ENCODE data around the gene MANEAL. TPM values are rescaled to one million over a fixed set of nuclear protein-coding genes. Genes with fewer than 3 reads are reported as not detected.
"Not testable (repeated sequence)": the region's sequence is repeated elsewhere in the genome, so short reads cannot be mapped to it uniquely, and the experiment has no call there.

MANEAL gene
- total and polyA plus RNA-seq, 2 experiments from 2014 or later = 0.23 to 0.65 TPM

- H3K4me2 ChIP-seq (ENCODE audit: unreplicated experiment) = no peak overlapping the region
- H3K36me3 ChIP-seq (ENCODE audit: low read depth) = no peaks in the 10 kb centered on the region
- TF ChIP-seq EZH2 (IDR thresholded peaks at IDR 0.05; ENCODE audit: insufficient read depth, poor library complexity, severe bottlenecking) (no peak), EZH2phosphoT487 (IDR thresholded peaks at IDR 0.05; ENCODE audit: insufficient read depth, low read depth) (no peak)
- H3K9me3 ChIP-seq (ENCODE audit: low read depth) = no peaks in the 10 kb centered on the region
- peak; percentile 65 for DNase-seq
- 13 to 14% methylated on average over 25 to 29 of the region's 29 CpGs for WGBS, 2 experiments (ENCODE audit: low coverage in 1 of 2, low lambda C conversion rate in 2 of 2, missing lambda C conversion rate in 2 of 2)
- peaks cover 48% of the 10 kb centered on the region for H3K27me3 ChIP-seq (replicated peaks; ENCODE audit: insufficient read depth)
- H3K4me3 ChIP-seq = no peak overlapping the region
- H3K79me2 ChIP-seq (ENCODE audit: insufficient read depth) = no peaks in the 10 kb centered on the region
- H3F3A ChIP-seq (ENCODE audit: insufficient read depth) = no peaks in the 10 kb centered on the region
- H3K27ac ChIP-seq = no peak overlapping the region
- H3K9me2 ChIP-seq (ENCODE audit: insufficient read depth) = no peaks in the 10 kb centered on the region
- H4K20me1 ChIP-seq (ENCODE audit: insufficient read depth) = no peaks in the 10 kb centered on the region
- no peak overlapping the region for H2AFZ ChIP-seq
- no peak overlapping the region for H3K9ac ChIP-seq
- H3K4me1 ChIP-seq (ENCODE audit: insufficient read depth) = no peaks in the 10 kb centered on the region
- in situ Hi-C loops (cut with MboI) = no loop called here
Observed at GRCh38 chr1:37764414-37764825, 29.2 kb upstream of the MANEAL start.

GRCh38 chr1:37764888-37765441 lies 28.7 kb upstream of the MANEAL start, which contains the start of gene EPHA10:
Gene EPHA10, minus strand, starts transcription at chr1:37765120. Its CDS starts 54 bp downstream, at chr1:37765066.
- no peaks in the 10 kb centered on the region for H3F3A ChIP-seq (ENCODE audit: insufficient read depth)
- no peaks in the 10 kb centered on the region for H3K36me3 ChIP-seq (ENCODE audit: low read depth)
- peaks cover 46% of the 10 kb centered on the region for H3K27me3 ChIP-seq (replicated peaks; ENCODE audit: insufficient read depth)
- H3K9me3 ChIP-seq (ENCODE audit: low read depth) = no peaks in the 10 kb centered on the region
- H3K79me2 ChIP-seq (ENCODE audit: insufficient read depth) = no peaks in the 10 kb centered on the region
- H3K9me2 ChIP-seq (ENCODE audit: insufficient read depth) = no peaks in the 10 kb centered on the region
- no peak within 1 kb of the TSS for H3K9ac ChIP-seq
- no peak within 1 kb of the TSS for H3K27ac ChIP-seq
- no peak for DNase-seq
- H4K20me1 ChIP-seq (ENCODE audit: insufficient read depth) = no peaks in the 10 kb centered on the region
- H3K4me3 ChIP-seq = no peak within 1 kb of the TSS
- H2AFZ ChIP-seq = no peak within 1 kb of the TSS
- no peak within 1 kb of the TSS for H3K4me2 ChIP-seq (ENCODE audit: unreplicated experiment)
- in situ Hi-C loops (cut with MboI) = no loop called here
- no peak for TF ChIP-seq EZH2phosphoT487 (IDR thresholded peaks at IDR 0.05; ENCODE audit: insufficient read depth, low read depth)
- TF ChIP-seq EZH2 (IDR thresholded peaks at IDR 0.05; ENCODE audit: insufficient read depth, poor library complexity, severe bottlenecking) = no peak
- WGBS, 2 experiments (ENCODE audit: low coverage in 1 of 2, low lambda C conversion rate in 2 of 2, missing lambda C conversion rate in 2 of 2) = 7 to 9% methylated on average over 29 to 33 of the region's 33 CpGs
- no peaks in the 10 kb centered on the region for H3K4me1 ChIP-seq (ENCODE audit: insufficient read depth)

- Histone ChIP-seq H3K9me2 (ENCODE audit: insufficient read depth) (no peaks in the 10 kb centered on the region), H2AFZ (no peak overlapping the region), H3K9ac (no peak overlapping the region), H4K20me1 (ENCODE audit: insufficient read depth) (no peaks in the 10 kb centered on the region), H3K4me3 (no peak overlapping the region), H3K4me2 (ENCODE audit: unreplicated experiment) (no peak overlapping the region), H3K27ac (no peak overlapping the region), H3K36me3 (ENCODE audit: low read depth) (no peaks in the 10 kb centered on the region), H3K27me3 (replicated peaks; ENCODE audit: insufficient read depth) (peaks cover 50% of the 10 kb centered on the region), H3K9me3 (ENCODE audit: low read depth) (no peaks in the 10 kb centered on the region), H3K4me1 (ENCODE audit: insufficient read depth) (no peaks in the 10 kb centered on the region), H3F3A (ENCODE audit: insufficient read depth) (no peaks in the 10 kb centered on the region), H3K79me2 (ENCODE audit: insufficient read depth) (no peaks in the 10 kb centered on the region)
- DNase-seq = peak; percentile 8
- TF ChIP-seq EZH2phosphoT487 (IDR thresholded peaks at IDR 0.05; ENCODE audit: insufficient read depth, low read depth) (no peak), EZH2 (IDR thresholded peaks at IDR 0.05; ENCODE audit: insufficient read depth, poor library complexity, severe bottlenecking) (no peak)
- WGBS, 2 experiments (ENCODE audit: low coverage in 1 of 2, low lambda C conversion rate in 2 of 2, missing lambda C conversion rate in 2 of 2) = 1 to 3% methylated on average over 27 of the region's 27 CpGs
- in situ Hi-C loops (cut with MboI) = no loop called here
Observed at GRCh38 chr1:37765916-37766664, 27.6 kb upstream of the MANEAL start.

GRCh38 chr1:37767488-37767887 lies 26.2 kb upstream of the MANEAL start:
- Histone ChIP-seq H4K20me1 (ENCODE audit: insufficient read depth) (no peaks in the 10 kb centered on the region), H3K79me2 (ENCODE audit: insufficient read depth) (no peaks in the 10 kb centered on the region), H2AFZ (no peak overlapping the region), H3K4me3 (no peak overlapping the region), H3K9ac (no peak overlapping the region), H3K27me3 (replicated peaks; ENCODE audit: insufficient read depth) (peaks cover 50% of the 10 kb centered on the region), H3K9me3 (ENCODE audit: low read depth) (no peaks in the 10 kb centered on the region), H3K9me2 (ENCODE audit: insufficient read depth) (no peaks in the 10 kb centered on the region), H3K4me2 (ENCODE audit: unreplicated experiment) (no peak overlapping the region), H3K4me1 (ENCODE audit: insufficient read depth) (no peaks in the 10 kb centered on the region), H3K36me3 (ENCODE audit: low read depth) (no peaks in the 10 kb centered on the region), H3K27ac (no peak overlapping the region), H3F3A (ENCODE audit: insufficient read depth) (no peaks in the 10 kb centered on the region)
- in situ Hi-C loops (cut with MboI) = no loop called here
- no peak for DNase-seq
- TF ChIP-seq EZH2 (IDR thresholded peaks at IDR 0.05; ENCODE audit: insufficient read depth, poor library complexity, severe bottlenecking) (no peak), EZH2phosphoT487 (IDR thresholded peaks at IDR 0.05; ENCODE audit: insufficient read depth, low read depth) (no peak)
- 12 to 13% methylated on average over 2 of the region's 2 CpGs for WGBS, 2 experiments (ENCODE audit: low coverage in 1 of 2, low lambda C conversion rate in 2 of 2, missing lambda C conversion rate in 2 of 2)

- H3F3A ChIP-seq (ENCODE audit: insufficient read depth); H3K4me3 ChIP-seq; H3K36me3 ChIP-seq (ENCODE audit: low read depth); H3K4me1 ChIP-seq (ENCODE audit: insufficient read depth); H2AFZ ChIP-seq; H3K9me2 ChIP-seq (ENCODE audit: insufficient read depth); H3K4me2 ChIP-seq (ENCODE audit: unreplicated experiment); H3K27ac ChIP-seq; H3K9ac ChIP-seq; in situ Hi-C loops (cut with MboI); H3K9me3 ChIP-seq (ENCODE audit: low read depth); H4K20me1 ChIP-seq (ENCODE audit: insufficient read depth); H3K79me2 ChIP-seq (ENCODE audit: insufficient read depth); DNase-seq: not testable (repeated sequence)
- H3K27me3 ChIP-seq (replicated peaks; ENCODE audit: insufficient read depth) = peaks cover 32% of the 10 kb centered on the region
Observed at GRCh38 chr1:37771440-37771839, 22.2 kb upstream of the MANEAL start.

Measured in GM23248 (cell line).